ENCODE data around the gene TSSK3.
A peak's percentile ranks its signal among the peaks of the same experiment; 100 is the strongest.

The TSSK3 gene

GRCh38 chr1:32336963-32337675, 25.2 kb upstream of the TSSK3 start:
- no peak overlapping the region for H3K4me3 ChIP-seq (ENCODE audit: low read depth, low read length)
- TF ChIP-seq MAX (IDR thresholded peaks at IDR 0.05; ENCODE audit: low read depth, low read length) (no peak), CTCF (IDR thresholded peaks at IDR 0.05; ENCODE audit: low read depth, low read length) (no peak), MYC (IDR thresholded peaks at IDR 0.05; ENCODE audit: low read depth, low read length) (no peak), POLR2A (IDR thresholded peaks at IDR 0.05; ENCODE audit: extremely low read depth, insufficient read length) (no peak)
- peak; percentile 97 for DNase-seq (ENCODE audit: low read depth)

- DNase-seq (ENCODE audit: low read depth), result peak; percentile 77
These were observed 24.3 kb upstream of the TSSK3 start for GRCh38 chr1:32337855-32338636.

GRCh38 chr1:32338637-32339145, 23.6 kb upstream of the TSSK3 start:
- DNase-seq (ENCODE audit: low read depth), result no peak
- TF ChIP-seq POLR2A (IDR thresholded peaks at IDR 0.05; ENCODE audit: extremely low read depth, insufficient read length), result no peak
- H3K4me3 ChIP-seq (ENCODE audit: low read depth, low read length), result no peak overlapping the region

More at GRCh38 chr1:32337855-32338636, 24.3 kb upstream of the TSSK3 start:
- no peak overlapping the region for H3K4me3 ChIP-seq (ENCODE audit: low read depth, low read length)
- TF ChIP-seq MAX (IDR thresholded peaks at IDR 0.05; ENCODE audit: low read depth, low read length) (no peak), POLR2A (IDR thresholded peaks at IDR 0.05; ENCODE audit: extremely low read depth, insufficient read length) (no peak), MYC (IDR thresholded peaks at IDR 0.05; ENCODE audit: low read depth, low read length) (no peak), CTCF (IDR thresholded peaks at IDR 0.05; ENCODE audit: low read depth, low read length) (no peak)

- TF ChIP-seq POLR2A (IDR thresholded peaks at IDR 0.05; ENCODE audit: extremely low read depth, insufficient read length), result no peak
- no peak for TF ChIP-seq MAX (IDR thresholded peaks at IDR 0.05; ENCODE audit: low read depth, low read length)
- no peak for TF ChIP-seq CTCF (IDR thresholded peaks at IDR 0.05; ENCODE audit: low read depth, low read length)
- no peak for TF ChIP-seq MYC (IDR thresholded peaks at IDR 0.05; ENCODE audit: low read depth, low read length)
- H3K4me3 ChIP-seq (ENCODE audit: low read depth, low read length), result no peak overlapping the region
- peak; percentile 87 for DNase-seq (ENCODE audit: low read depth)
These were observed 22.9 kb upstream of the TSSK3 start for GRCh38 chr1:32339363-32339978.

GRCh38 chr1:32341186-32341757, 21.1 kb upstream of the TSSK3 start:
- DNase-seq (ENCODE audit: low read depth), result no peak
- no peak overlapping the region for H3K4me3 ChIP-seq (ENCODE audit: low read depth, low read length)
- TF ChIP-seq POLR2A (IDR thresholded peaks at IDR 0.05; ENCODE audit: extremely low read depth, insufficient read length) (no peak), CTCF (IDR thresholded peaks at IDR 0.05; ENCODE audit: low read depth, low read length) (no peak), MAX (IDR thresholded peaks at IDR 0.05; ENCODE audit: low read depth, low read length) (no peak), MYC (IDR thresholded peaks at IDR 0.05; ENCODE audit: low read depth, low read length) (no peak)
